GM21528 (cell line): ENCODE results near the gene OR2AT4.
"Not testable (repeated sequence)": the region's sequence is repeated elsewhere in the genome, so short reads cannot be mapped to it uniquely, and the experiment has no call there.

Experiments used
- ATAC-seq: cut with Tn5 transposase; IDR thresholded peaks from one replicate; pipeline ENCODE4 v1.9.1; 2021; ENCODE audit warnings: mild to moderate bottlenecking, moderate library complexity; ENCODE audit not compliant: unreplicated experiment, low FRiP score

OR2AT4 gene

DNA sequence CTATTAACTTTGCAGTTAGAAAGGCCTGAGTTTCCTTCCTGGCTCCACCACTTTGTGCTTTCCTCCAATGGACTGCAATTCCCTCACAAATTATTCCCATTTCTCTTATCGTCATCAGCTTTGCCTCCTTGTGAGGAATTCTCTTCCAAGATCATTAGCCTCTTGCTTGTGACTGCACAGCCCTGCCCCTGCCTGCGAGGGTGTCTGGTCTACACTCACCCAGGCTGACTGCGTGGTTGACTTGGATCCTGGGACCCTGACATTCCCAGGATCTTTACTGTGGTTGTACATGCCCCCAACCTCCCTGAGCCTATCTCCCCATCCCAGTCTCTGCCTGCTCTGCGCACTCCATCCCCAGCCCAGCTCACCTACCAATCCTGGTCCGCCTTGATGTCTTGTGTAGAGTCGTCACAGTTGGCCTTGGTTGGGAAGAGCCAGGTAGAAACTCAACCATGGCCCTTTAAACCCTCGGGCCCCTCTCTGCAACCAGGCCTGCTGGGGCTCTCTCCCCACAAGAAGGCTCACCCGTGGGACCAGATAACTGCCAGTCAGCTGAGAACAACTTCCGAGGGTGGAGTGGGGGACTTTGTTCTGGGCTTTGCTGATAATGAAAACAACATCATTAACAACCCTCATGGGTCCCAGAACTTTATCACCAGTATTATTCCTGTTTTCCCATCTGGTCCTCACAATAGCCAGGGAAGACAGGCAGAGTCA lies at the start of gene OR2AT4:
Gene OR2AT4, minus strand, starts transcription at position 421 of the 717 bp plus-strand sequence.
- no peak for ATAC-seq

DNA sequence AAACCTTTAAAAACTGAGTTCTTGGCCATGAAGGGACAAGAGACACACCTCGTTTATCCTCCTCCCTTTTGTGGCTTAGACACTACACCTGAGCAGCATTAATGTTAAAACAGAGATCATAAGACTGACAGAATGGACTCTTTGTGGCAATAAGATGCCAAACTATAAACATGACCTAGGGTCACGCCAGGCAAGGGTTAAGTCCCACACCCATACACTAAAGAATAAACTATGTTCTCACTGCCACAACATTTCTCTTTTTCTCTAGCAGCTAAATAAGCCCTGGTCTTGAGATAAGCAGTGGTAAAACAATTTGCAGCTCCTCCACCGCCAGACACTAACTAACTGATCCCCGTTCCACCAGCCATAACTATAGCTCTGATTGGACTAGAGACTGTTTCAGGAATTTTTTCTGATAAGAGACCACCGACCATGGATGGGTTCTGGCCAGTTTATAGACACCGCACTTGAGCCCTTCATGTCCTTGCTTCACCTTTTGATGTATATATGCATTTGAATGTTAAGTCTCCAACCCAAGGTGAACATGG lies 49.4 kb upstream of the OR2AT4 start:
- ATAC-seq = no peak

DNA sequence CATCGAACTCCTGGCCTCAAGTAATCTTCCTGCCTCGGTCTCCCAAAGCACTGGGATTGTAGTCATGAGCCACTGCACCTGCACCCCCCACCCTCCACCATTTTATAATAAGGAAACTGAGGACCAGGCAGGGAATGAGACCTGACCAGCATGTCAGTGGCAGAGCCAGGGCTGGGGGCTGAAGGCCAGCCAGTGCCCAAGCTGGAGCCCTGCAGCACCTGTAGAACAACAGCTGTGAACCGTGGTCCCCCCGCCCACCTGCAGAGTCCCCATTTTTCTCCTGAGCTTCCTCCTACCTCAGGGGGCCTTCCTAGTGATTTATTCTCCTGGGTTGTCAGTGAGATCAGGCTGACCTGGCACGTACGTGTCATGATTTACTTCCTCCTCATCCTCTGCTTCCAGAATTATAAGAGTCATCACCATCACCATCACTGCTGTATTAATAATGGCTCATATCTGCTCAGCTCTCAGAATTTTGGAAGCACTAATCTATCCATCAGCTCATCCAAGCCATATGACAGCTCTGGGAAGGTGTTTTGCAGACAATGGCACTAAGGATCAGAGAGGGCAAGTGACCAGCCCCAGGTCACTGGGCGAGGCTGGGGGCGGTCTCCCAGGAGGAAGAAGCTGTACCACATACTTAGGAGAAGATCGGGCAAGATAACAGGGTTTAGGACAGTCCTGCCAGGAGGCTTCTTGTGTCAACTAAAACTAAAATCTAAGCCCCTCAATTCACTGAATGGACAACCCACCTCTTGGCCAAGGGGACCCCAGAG lies 48.7 kb upstream of the OR2AT4 start:
- ATAC-seq = no peak

GRCh38 chr11:75144716-75145014 lies 48.0 kb upstream of the OR2AT4 start:
- no peak for ATAC-seq

DNA sequence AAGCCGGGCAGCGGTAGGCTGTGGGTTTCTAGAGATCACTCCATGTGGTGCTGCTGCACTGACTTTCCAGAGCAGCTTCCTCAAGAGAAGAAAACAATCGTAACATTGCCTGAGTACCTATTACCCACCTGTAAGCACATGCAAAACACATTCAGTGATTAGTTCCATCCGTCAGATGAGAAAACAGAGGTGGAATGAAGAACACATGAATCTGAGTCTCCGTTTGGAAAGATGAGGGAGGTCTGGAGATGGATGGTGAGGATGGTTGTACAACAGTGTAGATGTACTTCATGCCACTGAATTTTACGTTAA lies 46.7 kb upstream of the OR2AT4 start:
- no peak for ATAC-seq

- no peak for ATAC-seq
Measured at GRCh38 chr11:75142714-75143419, 46.2 kb upstream of the OR2AT4 start.

DNA sequence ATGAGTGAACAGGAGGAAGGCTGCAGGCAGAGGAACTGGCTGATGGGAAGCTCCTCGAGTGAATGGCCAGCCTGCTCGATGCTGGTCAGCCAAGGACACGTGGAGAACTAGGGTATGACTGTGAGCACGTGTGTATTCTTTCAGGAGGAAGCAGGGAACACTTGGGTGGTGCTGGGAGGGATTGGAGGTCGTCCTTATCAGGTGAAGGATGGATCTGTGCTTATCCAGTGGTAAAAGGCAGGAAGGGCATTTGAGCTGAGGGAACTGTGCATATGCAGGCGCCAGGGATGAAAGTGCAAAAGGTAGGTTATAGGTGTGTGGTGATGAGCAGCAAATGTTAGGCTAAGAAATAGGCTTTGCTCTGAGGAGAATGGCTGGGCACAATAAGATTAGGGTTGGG lies 44.5 kb upstream of the OR2AT4 start:
- no peak for ATAC-seq

DNA sequence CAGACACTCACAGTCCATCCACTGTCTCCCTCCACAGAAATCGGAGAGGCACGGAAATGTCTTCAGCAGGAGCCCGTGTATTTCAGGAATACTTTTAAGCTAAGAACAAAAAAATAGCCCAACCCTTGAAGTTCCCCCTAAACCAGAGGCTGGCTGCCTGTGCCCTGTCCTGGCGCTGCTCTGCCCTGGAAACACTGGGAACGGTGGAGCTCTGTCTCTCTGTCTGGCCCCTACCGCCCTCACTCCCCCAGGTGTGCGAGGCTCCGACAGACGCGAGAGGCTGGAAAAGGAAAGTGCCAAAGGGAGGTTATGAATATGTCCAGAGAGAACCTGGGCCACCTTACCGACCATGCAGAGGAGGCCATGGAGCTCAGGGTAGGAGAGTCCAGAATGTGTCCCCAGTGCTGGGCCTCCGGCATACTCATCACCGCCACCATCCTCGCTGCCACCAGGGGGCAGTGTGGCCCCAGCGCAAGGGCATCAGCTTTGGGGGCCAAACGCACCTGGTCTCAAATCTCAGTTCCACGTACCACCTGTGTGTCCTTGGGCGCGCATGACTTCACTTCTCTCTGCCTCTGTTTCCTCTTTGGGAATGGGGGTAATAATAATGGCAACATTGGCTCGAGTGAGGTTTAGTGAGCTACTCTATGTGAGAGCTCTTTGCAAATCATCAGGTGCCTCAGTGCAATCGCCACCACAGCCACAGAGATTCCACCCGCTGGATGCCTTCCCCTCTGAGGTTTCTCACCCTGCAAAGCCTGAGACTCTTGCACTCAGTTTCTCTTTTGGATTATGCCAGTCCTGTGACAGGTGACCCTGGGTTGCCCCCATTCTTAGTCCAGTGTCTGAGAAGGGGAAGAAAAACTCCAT lies 43.8 kb upstream of the OR2AT4 start:
- ATAC-seq = no peak

DNA sequence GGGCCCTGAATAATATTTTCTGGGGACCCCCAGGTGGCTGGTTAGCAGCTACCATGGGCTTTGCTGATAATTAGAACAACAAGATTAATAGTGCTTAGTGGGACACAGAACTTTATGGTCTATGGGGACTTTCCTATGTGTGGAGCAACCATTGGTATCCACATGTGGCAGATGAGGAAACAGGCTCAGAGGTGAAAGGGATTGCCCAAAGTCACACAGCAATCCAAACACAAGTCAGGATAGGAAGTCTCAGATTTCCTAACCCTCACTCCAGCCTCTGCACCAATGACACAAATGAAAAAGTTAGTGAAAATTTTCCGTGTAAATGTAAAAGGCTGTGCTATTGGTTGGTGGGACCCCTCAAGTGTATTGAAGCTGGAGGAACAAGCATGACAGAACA lies 39.0 kb upstream of the OR2AT4 start:
- ATAC-seq = no peak

GRCh38 chr11:75135021-75135650 lies 38.5 kb upstream of the OR2AT4 start:
- ATAC-seq = no peak

DNA sequence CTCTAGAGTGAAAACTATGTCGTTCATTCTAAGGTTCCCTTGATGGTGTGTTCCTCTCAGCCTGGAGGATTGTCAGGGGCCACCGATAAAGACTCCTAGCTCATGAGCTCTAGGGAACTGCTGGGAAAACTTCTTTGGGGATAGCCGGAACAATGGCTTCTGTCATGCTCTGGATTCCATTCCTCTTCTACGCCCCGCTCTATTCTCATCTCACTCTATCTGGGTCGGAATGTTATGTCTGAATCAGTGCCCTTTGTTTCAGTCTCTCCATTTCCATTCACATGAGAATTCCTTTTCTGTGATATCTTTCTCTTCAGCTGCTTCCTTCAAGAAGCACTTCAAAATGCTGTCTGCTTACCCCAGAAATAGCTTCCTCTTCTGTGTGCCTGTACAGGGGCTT lies 37.3 kb upstream of the OR2AT4 start:
- no peak for ATAC-seq

- ATAC-seq = no peak
Measured at GRCh38 chr11:75132080-75132479, 35.4 kb upstream of the OR2AT4 start.

DNA sequence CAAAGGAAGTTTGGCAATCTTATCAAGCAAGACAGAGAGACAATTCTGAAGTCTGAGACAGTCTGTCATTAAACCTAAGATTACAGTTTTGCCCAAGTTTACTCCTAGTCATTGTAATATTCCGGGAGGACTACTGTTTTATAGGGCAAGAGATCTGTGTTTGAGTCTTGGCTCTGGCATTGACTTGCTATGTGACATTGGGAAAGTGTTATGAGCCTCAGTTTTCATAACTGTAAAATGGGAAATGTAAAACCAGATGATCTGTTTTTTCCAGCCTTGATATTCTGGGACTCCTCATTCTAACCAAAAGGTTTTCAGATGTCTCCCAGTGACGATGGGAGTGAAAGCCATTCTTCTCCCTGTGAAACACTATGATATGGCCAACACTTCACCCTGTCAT lies 29.9 kb upstream of the OR2AT4 start:
- ATAC-seq = no peak

GRCh38 chr11:75118577-75118976 lies 21.9 kb upstream of the OR2AT4 start:
- ATAC-seq = no peak

DNA sequence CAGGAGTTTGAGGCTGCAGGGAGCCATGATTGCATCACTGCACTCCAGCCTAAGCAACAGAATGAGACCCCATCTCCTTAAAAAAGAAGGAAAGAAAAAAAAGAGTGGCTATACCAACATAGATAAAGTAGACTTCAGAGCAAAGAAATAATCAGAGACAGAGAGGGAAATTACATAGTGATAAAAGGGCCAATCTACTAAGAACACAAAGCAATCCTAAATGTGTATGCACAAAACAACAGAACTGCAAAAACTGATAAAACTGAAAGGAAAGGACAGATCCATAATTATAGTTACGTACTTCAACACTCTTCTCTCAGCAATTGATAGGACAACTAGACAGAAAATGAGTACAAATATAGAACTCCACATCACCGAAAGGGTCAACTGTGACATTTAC lies 17.8 kb upstream of the OR2AT4 start:
- ATAC-seq = no peak

GRCh38 chr11:75113030-75113429 lies 16.4 kb upstream of the OR2AT4 start:
- no peak for ATAC-seq

DNA sequence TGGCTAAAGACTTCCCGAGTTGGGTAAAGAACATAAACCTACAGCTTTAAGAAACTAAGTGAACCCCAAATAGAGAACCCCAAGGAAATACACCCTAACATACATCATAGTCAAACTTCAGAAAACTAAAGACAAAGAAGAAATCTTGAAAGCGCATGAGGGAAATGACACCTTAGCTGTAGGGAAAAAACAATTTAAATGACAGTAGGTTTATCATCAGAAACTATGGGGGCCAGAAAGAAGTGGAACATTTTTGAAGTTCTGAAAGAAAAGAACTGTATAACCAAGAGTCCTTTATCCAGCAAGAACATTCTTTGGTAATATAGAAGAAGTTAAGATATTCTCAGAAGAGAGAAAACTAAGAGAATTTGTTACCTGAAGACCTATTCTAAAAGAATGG lies 15.5 kb upstream of the OR2AT4 start:
- no peak for ATAC-seq

DNA sequence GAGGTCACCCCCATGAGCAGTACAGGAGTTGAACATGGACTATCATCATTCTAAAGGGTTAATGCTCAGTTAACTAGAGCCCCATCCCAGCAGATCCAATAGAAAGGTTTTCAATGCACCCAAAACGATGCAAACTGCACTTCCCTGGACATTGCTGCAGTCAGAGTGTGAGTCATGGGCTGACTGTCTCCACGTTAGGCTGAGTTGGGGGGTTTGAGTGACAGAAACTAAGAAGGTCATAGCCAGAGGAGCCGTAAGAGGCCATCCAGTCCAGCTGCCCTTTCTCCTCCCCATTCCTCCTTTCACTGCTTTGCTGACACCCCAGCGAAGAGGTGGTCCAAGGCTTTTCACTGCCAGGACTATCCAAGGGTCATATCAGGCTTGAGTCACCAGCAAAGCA lies 10.5 kb upstream of the OR2AT4 start:
- no peak for ATAC-seq

GRCh38 chr11:75105967-75106681 lies 9.4 kb upstream of the OR2AT4 start:
- not testable (repeated sequence) for ATAC-seq
